Immature natural killer cell (primary cell): ENCODE results near the gene OVCH1. TPM values are rescaled to one million over a fixed set of nuclear protein-coding genes. Genes with fewer than 3 reads are reported as not detected.

Source experiments
- DNase-seq, 3 donors: peaks; one replicate each; pipeline ENCODE4 v3.0.0; 2022; ENCODE audit warnings: mixed read lengths in 1 of 3
- H3K27ac Mint-ChIP-seq, 6 donors: one replicate each; pipeline ENCODE4 v1.8.0; 2020; ENCODE audit warnings: mixed read lengths in 6 of 6, mild to moderate bottlenecking in 5 of 6, inconsistent platforms in 4 of 6, moderate library complexity in 3 of 6
- H3K27me3 Mint-ChIP-seq, 3 donors: one replicate each; pipeline ENCODE4 v1.8.0; 2020 to 2021; ENCODE audit warnings: low read depth in 3 of 3, mild to moderate bottlenecking in 3 of 3, mixed read lengths in 3 of 3, moderate library complexity in 3 of 3, inconsistent platforms in 1 of 3
- H3K36me3 Mint-ChIP-seq, 3 donors: one replicate each; pipeline ENCODE4 v1.8.0; 2020; ENCODE audit warnings: mixed read lengths in 3 of 3, inconsistent platforms in 2 of 3, mild to moderate bottlenecking in 2 of 3
- H3K4me1 Mint-ChIP-seq, 2 donors: one replicate each; pipeline ENCODE4 v1.8.0; 2020; ENCODE audit warnings: inconsistent platforms in 2 of 2, mild to moderate bottlenecking in 2 of 2, mixed read lengths in 2 of 2, moderate library complexity in 1 of 2
- H3K4me3 Mint-ChIP-seq, 5 donors: one replicate each; pipeline ENCODE4 v1.8.0; 2020; ENCODE audit warnings: mild to moderate bottlenecking in 5 of 5, mixed read lengths in 5 of 5, inconsistent platforms in 3 of 5, moderate library complexity in 3 of 5
- H3K9me3 Mint-ChIP-seq, 6 donors: one replicate each; pipeline ENCODE4 v1.8.0; 2020; ENCODE audit warnings: mild to moderate bottlenecking in 6 of 6, mixed read lengths in 6 of 6, inconsistent platforms in 4 of 6, moderate library complexity in 3 of 6
- polyA plus RNA-seq, 3 donors: library from polyadenylated mRNA; unstranded; fragments of 300-500 nt; fragmentation: Illumina TruSeq; gene quantifications; one replicate each; pipeline ENCODE4 v1.2.3, GENCODE V29; 2021

Gene OVCH1
- polyA plus RNA-seq, 3 donors from 2014 or later, result not detected

- Mint-ChIP-seq H3K9me3 (no peaks in the 10 kb centered on the region), H3K27me3 (peaks cover 0 to 6% (median 1%) of the 10 kb centered on the region in 3 donors), H3K27ac (no peak overlapping the region), H3K4me1 (no peaks in the 10 kb centered on the region), H3K36me3 (no peaks in the 10 kb centered on the region), H3K4me3 (no peak overlapping the region)
- peak; percentile 3 to 20 (median 4) for DNase-seq
These were observed 22.2 kb upstream of the OVCH1 start for GRCh38 chr12:29519585-29520182.

- no peak for DNase-seq
- H3K27me3 Mint-ChIP-seq, result peaks cover 0 to 8% (median 1%) of the 10 kb centered on the region in 3 donors
- H3K4me3 Mint-ChIP-seq, result no peak overlapping the region
- no peaks in the 10 kb centered on the region for H3K9me3 Mint-ChIP-seq
- no peaks in the 10 kb centered on the region for H3K36me3 Mint-ChIP-seq
- no peak overlapping the region for H3K27ac Mint-ChIP-seq
- H3K4me1 Mint-ChIP-seq, result no peaks in the 10 kb centered on the region
These were observed 20.9 kb upstream of the OVCH1 start for GRCh38 chr12:29518407-29518806.

- no peak for DNase-seq
- no peaks in the 10 kb centered on the region for H3K36me3 Mint-ChIP-seq
- peaks cover 1 to 8% (median 3%) of the 10 kb centered on the region in 3 donors for H3K27me3 Mint-ChIP-seq
- H3K4me3 Mint-ChIP-seq, result no peak overlapping the region
- no peaks in the 10 kb centered on the region for H3K9me3 Mint-ChIP-seq
- no peak overlapping the region for H3K27ac Mint-ChIP-seq
- H3K4me1 Mint-ChIP-seq, result no peaks in the 10 kb centered on the region
These were observed 19.8 kb upstream of the OVCH1 start for GRCh38 chr12:29517264-29517663.

GRCh38 chr12:29516431-29516875, 19.0 kb upstream of the OVCH1 start:
- no peak overlapping the region for H3K27ac Mint-ChIP-seq
- no peaks in the 10 kb centered on the region for H3K36me3 Mint-ChIP-seq
- H3K4me3 Mint-ChIP-seq, result no peak overlapping the region
- DNase-seq, result no peak
- peaks cover 1 to 8% (median 3%) of the 10 kb centered on the region in 3 donors for H3K27me3 Mint-ChIP-seq
- H3K4me1 Mint-ChIP-seq, result no peaks in the 10 kb centered on the region
- H3K9me3 Mint-ChIP-seq, result no peaks in the 10 kb centered on the region

DNA sequence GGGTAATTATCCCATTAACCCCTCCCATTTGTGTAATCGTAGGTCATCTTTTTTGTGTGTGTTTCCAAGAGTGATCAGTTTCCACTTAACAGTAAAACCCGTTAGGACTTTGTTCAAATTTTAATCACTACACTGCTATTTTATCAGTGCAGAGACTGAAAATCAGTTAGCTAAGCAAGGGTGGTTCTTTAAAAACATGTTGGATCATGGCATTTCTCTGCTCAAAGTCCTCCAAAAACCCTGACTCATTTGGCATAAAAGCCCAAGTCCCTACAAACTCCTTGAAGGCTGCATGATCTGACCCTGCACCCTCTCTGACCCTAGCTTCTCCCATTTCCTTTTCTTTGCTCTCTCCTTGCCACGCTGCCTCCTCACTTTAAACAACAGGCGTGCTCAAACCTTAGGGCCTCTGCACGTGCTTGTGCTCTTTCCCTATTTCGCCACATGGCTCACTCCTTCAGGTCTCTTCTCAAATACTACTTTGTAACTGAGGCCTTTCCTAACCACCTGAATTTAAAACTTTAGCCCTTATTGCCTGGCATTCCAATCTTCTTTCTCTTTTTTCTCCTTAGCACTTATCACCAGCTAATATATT, 13.2 kb upstream of the OVCH1 start:
- H3K36me3 Mint-ChIP-seq, result no peaks in the 10 kb centered on the region

GRCh38 chr12:29509503-29509902, 12.0 kb upstream of the OVCH1 start:
- Mint-ChIP-seq H3K4me3 (no peak overlapping the region), H3K4me1 (no peaks in the 10 kb centered on the region), H3K36me3 (no peaks in the 10 kb centered on the region), H3K9me3 (no peaks in the 10 kb centered on the region), H3K27me3 (peaks cover 0 to 13% (median 3%) of the 10 kb centered on the region in 3 donors), H3K27ac (no peak overlapping the region)
- DNase-seq, result no peak

More for the DNA sequence above, 13.2 kb upstream of the OVCH1 start:
- Mint-ChIP-seq H3K4me3 (no peak overlapping the region), H3K27me3 (peaks cover 1 to 13% (median 3%) of the 10 kb centered on the region in 3 donors), H3K9me3 (no peaks in the 10 kb centered on the region), H3K27ac (no peak overlapping the region), H3K4me1 (no peaks in the 10 kb centered on the region)
- no peak for DNase-seq

GRCh38 chr12:29508949-29509348, 11.5 kb upstream of the OVCH1 start:
- H3K4me1 Mint-ChIP-seq, result no peaks in the 10 kb centered on the region
- H3K9me3 Mint-ChIP-seq, result no peaks in the 10 kb centered on the region
- H3K27me3 Mint-ChIP-seq, result peaks cover 0 to 13% (median 3%) of the 10 kb centered on the region in 3 donors
- H3K4me3 Mint-ChIP-seq, result no peak overlapping the region
- H3K27ac Mint-ChIP-seq, result no peak overlapping the region
- no peaks in the 10 kb centered on the region for H3K36me3 Mint-ChIP-seq
- no peak for DNase-seq

DNA sequence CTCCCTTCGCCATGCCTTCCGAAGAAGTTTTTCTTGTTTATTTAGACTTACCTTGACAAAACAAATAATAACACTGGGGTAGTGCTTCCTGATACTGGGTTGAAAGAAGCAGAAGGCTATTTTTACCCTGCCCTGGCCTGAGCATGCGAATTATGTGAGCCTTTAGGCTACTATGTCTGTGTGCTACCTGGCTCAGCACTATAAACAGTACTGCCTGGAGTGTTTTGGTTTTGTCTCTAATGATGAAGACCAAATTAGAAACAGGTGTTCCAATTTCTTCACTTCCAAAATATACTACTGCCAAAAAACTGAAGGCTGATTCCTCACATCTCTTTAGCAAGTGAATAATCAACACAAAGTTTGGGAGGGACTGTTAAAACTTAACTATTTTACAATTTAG, 7.6 kb upstream of the OVCH1 start:
- Mint-ChIP-seq H3K36me3 (no peaks in the 10 kb centered on the region), H3K4me1 (no peaks in the 10 kb centered on the region), H3K9me3 (no peaks in the 10 kb centered on the region), H3K27me3 (peaks cover 0 to 10% (median 0%) of the 10 kb centered on the region in 3 donors), H3K27ac (no peak overlapping the region), H3K4me3 (no peak overlapping the region)
- no peak for DNase-seq

DNA sequence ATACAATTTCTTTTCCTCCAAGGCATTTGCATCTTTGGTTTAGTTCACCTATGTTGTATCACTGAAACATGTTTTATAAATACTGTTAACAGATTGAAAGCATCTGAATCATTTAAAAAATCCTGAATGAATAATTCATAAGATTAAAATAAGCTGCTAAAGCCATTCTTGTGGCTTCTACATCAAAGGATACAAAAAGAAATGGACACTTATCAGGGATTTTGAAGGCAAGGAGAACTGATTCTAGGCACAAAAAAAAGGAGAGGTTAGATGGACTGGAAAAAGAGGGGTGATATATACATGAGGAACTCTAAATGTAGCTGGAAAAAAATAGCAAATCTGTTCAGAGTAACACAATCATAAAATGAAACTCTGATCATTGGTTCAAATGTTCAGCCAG, 5.8 kb upstream of the OVCH1 start:
- Mint-ChIP-seq H3K9me3 (peaks cover 0 to 2% (median 0%) of the 10 kb centered on the region in 6 donors), H3K36me3 (no peaks in the 10 kb centered on the region), H3K27me3 (peaks cover 0 to 8% (median 0%) of the 10 kb centered on the region in 3 donors), H3K4me1 (no peaks in the 10 kb centered on the region), H3K4me3 (no peak overlapping the region), H3K27ac (no peak overlapping the region)
- DNase-seq, result no peak

DNA sequence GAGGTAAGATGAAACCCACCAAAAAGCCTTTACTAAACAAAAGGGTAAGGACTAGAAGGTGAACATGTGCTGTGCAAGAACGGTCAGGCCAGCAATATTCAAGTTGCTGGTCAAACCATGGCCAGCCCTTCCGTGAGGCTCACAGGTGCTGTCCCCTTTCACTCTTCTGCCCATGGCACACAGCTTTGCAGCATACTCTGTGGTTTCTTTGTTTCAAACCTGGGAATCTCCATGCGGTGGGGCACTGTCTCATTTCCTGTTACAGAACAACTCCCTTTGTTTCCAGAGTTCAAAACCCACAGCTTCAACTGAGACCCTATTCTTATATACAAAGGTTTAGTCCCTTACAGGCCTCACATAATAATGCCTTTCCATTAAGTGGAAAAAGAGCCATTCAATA, 1.7 kb upstream of the OVCH1 start:
- no peak overlapping the region for H3K27ac Mint-ChIP-seq
- H3K4me1 Mint-ChIP-seq, result no peaks in the 10 kb centered on the region
- no peaks in the 10 kb centered on the region for H3K36me3 Mint-ChIP-seq
- no peak for DNase-seq
- H3K27me3 Mint-ChIP-seq, result peaks cover 0 to 4% (median 0%) of the 10 kb centered on the region in 3 donors
- peaks cover 0 to 2% (median 0%) of the 10 kb centered on the region in 6 donors for H3K9me3 Mint-ChIP-seq
- H3K4me3 Mint-ChIP-seq, result no peak overlapping the region

DNA sequence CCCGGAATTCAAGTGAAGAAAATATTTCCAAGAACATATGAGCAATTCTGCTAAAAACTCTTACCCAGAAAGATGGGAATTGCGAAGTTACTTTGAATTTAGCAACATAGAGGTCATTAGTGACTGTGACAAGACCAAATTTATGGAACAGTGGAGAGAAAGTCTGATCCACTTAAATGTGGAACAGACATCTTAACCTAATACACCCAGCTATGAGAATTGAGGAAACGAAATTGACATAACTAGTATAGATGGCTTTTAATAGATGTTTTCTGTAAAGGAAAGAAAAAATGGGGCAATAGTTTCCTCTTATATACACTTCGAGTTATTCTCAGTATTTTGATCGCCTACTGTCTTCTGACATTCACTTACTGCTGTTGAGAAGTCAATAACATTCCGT, 4.6 kb downstream of the OVCH1 start:
- no peak for DNase-seq
- no peak overlapping the region for H3K4me3 Mint-ChIP-seq
- H3K27me3 Mint-ChIP-seq, result peaks cover 0 to 7% (median 0%) of the 10 kb centered on the region in 3 donors
- H3K4me1 Mint-ChIP-seq, result no peaks in the 10 kb centered on the region
- H3K27ac Mint-ChIP-seq, result no peak overlapping the region
- H3K36me3 Mint-ChIP-seq, result no peaks in the 10 kb centered on the region
- no peaks in the 10 kb centered on the region for H3K9me3 Mint-ChIP-seq

GRCh38 chr12:29486972-29487371, 10.5 kb downstream of the OVCH1 start:
- no peaks in the 10 kb centered on the region for H3K4me1 Mint-ChIP-seq
- no peaks in the 10 kb centered on the region for H3K36me3 Mint-ChIP-seq
- peaks cover 0 to 6% (median 5%) of the 10 kb centered on the region in 3 donors for H3K27me3 Mint-ChIP-seq
- no peak overlapping the region for H3K4me3 Mint-ChIP-seq
- H3K9me3 Mint-ChIP-seq, result no peaks in the 10 kb centered on the region
- DNase-seq, result no peak
- no peak overlapping the region for H3K27ac Mint-ChIP-seq

DNA sequence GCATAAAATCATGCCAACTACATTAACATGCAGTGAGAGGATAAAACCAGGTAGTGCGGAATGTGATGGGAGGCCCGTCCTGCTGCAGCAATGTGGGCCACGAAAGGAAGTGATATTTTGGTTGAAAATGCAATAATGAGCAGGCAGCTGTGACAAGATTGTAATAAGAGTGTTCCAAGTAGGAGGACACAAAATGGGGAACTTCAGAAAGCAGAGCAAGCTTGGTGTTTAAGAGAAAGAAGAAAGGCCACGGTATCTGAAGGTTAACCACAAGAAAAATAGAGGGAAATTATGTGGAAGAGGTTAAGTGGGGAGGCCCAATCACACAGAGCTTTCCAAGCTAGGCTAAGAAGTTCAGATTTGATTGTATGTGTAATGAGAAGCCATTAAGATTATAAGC, 34.3 kb downstream of the OVCH1 start:
- Mint-ChIP-seq H3K27ac (no peak overlapping the region), H3K36me3 (no peaks in the 10 kb centered on the region), H3K9me3 (peaks cover 0 to 5% (median 0%) of the 10 kb centered on the region in 6 donors), H3K4me3 (no peak overlapping the region), H3K4me1 (no peaks in the 10 kb centered on the region), H3K27me3 (peaks cover 0 to 5% (median 3%) of the 10 kb centered on the region in 3 donors)
- no peak for DNase-seq

DNA sequence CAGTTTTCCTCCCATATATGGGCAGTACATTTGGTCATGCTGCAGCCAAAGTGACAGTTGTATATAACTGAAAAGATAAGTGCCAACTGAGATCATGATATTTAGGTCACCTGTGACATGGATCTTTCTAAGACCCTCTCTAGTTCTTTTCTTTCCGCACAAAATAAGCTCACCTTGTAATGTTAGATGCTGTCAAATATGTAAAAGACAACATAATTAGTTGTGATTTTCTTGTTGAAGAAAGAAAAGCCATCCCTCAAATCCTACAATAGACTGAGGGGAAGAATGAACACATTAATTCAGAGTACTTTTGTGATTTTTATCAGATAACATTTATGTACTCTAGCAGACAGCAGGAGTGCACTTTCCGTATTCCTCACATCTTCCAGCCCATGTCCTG, 37.4 kb downstream of the OVCH1 start:
- Mint-ChIP-seq H3K4me1 (no peaks in the 10 kb centered on the region), H3K9me3 (peaks cover 0 to 12% (median 0%) of the 10 kb centered on the region in 6 donors), H3K27ac (no peak overlapping the region), H3K36me3 (no peaks in the 10 kb centered on the region), H3K27me3 (peaks cover 0 to 3% (median 2%) of the 10 kb centered on the region in 3 donors), H3K4me3 (no peak overlapping the region)
- DNase-seq, result no peak

- H3K9me3 Mint-ChIP-seq, result peaks cover 0 to 7% (median 0%) of the 10 kb centered on the region in 6 donors
- H3K27ac Mint-ChIP-seq, result no peak overlapping the region
- no peak for DNase-seq
- no peak overlapping the region for H3K4me3 Mint-ChIP-seq
- H3K27me3 Mint-ChIP-seq, result peaks cover 0 to 5% (median 3%) of the 10 kb centered on the region in 3 donors
- H3K4me1 Mint-ChIP-seq, result no peaks in the 10 kb centered on the region
- no peaks in the 10 kb centered on the region for H3K36me3 Mint-ChIP-seq
These were observed 42.4 kb downstream of the OVCH1 start for GRCh38 chr12:29455087-29455486.
